GM18517 (cell line): ENCODE measurements around the gene UBE2C.
A peak's percentile ranks its signal among the peaks of the same experiment; 100 is the strongest.
"Not testable (repeated sequence)": the region's sequence is repeated elsewhere in the genome, so short reads cannot be mapped to it uniquely, and the experiment has no call there.

ENCODE experiments used
- ATAC-seq: cut with Tn5 transposase; IDR thresholded peaks from one replicate; pipeline ENCODE4 v1.9.1; 2021; ENCODE audit warnings: mild to moderate bottlenecking, moderate library complexity; ENCODE audit not compliant: unreplicated experiment

UBE2C gene

DNA sequence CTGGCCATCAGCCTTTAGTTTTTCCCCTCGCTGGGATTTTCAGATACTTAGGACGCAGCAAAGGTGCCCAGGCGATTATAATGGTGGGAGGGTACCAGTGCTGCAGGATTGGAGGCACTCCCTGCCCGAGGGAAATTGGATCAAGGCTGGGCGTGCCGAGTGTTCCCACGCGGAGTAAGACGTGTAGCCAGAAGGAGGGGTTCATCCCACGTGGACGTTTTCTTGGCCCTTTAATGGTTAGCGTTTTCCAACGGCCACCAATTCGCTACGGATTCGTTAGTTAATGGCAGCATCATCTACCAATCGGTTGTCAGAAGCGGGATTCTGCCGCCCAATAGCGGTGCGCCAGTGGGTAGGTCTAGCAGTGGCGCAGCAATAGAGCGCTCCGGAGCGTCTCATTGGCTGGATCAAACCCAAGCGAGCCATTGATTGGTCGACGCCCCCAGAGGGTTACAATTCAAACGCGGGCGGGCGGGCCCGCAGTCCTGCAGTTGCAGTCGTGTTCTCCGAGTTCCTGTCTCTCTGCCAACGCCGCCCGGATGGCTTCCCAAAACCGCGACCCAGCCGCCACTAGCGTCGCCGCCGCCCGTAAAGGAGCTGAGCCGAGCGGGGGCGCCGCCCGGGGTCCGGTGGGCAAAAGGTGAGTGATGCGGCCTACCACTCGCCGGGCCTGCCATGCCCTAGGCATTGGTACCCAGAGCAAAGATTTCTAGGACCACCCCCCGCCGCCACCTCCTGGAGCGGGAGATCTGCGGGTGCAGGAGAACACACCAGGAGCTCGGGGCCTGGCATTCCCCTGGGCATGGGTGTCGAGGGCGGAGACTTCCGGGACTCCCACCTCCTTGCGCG, at the start of gene UBE2C:
Gene UBE2C, plus strand, starts transcription at position 488 of the 849 bp plus-strand sequence. Its CDS starts 52 bp downstream, at position 540.
- peak; percentile 94 for ATAC-seq

DNA sequence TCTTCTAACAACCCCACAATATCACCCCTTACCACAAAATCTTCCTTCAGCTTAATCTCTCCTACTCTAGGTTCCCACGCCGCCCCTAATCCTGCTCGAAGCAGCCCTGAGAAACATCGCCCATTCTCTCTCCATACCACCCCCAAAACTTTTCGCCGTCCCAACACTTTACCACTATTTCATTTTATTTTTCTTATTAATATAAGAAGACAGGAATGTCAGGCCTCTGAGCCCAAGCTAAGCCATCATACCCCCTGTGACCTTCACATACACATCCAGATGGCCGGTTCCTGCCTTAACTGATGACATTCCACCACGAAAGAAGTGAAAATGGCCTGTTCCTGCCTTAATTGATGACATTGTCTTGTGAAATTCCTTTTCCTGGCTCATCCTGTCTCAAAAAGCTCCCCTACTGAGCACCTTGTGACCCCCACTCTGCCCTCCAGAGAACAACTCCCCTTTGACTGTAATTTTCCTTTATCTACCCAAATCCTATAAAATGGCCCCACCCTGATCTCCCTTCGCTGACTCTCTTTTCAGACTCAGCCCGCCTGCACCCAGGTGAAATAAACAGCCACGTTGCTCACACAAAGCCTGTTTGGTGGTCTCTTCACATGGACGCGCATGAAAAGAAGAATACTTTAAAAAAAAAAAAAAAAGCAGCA, 47.7 kb upstream of the UBE2C start:
- not testable (repeated sequence) for ATAC-seq

DNA sequence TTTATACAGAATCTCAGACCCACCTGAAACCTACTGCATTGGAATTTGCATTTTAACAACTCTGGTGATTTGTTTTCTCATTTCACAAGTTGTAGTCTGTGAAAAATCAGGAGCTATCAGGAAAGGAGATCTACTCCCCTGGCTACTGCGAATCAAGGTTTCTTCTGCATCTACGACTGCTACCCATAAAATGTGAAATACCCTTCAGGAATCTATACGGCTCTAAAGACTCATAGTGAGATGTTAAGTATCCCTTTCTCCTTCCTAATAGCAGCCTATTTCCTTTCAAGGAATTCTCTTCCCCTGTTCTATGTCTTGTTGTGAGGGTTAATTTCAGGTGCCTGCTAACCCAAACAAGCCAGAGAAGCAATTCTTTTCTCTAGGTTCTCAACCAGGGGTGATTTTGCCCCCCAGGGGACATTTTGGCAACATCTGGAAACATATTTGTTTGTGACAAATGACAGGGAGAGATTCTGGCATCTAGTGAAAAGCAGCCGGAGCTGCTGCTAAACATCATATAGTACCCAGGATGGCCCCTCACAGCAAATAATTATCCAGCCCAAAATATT, 47.1 kb upstream of the UBE2C start:
- ATAC-seq: no peak

DNA sequence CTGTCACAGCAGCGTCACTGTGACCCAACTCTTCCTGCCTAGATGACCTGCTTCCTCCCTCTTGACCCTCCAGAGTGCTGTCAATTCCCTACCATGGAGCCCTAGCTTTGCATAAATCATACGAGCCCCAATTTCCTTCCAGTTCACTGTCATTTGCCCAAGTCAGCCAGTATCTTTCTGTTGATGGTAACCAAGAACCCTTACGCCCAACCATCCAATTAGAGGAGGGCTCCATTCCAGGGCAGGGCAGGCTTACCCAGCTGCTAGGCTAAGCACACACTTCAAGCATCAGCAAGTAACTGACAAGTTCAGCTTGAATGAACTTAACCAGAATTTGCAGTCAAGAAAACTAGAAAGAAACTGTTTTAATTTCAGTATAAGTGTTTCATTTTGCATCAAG, 46.5 kb upstream of the UBE2C start:
- ATAC-seq: no peak

DNA sequence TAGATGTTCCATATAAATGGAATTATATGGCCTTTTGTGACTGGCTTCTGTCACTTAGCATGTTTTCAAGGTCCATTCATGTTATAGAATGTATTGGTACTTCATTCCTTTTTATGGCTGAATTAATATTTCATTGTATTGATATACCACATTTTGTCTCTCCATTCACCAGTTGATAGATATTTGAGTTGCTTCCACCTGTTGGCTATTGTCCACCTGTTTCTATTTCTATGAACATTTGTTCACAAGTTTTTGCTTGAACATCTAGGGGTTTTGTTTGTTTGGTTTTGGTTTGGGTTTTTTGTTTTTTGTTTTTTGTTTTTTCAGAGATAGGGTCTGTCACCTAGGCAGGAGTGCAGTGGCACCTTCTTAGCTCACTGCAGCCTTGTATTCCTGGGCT, 44.0 kb upstream of the UBE2C start:
- no peak for ATAC-seq

DNA sequence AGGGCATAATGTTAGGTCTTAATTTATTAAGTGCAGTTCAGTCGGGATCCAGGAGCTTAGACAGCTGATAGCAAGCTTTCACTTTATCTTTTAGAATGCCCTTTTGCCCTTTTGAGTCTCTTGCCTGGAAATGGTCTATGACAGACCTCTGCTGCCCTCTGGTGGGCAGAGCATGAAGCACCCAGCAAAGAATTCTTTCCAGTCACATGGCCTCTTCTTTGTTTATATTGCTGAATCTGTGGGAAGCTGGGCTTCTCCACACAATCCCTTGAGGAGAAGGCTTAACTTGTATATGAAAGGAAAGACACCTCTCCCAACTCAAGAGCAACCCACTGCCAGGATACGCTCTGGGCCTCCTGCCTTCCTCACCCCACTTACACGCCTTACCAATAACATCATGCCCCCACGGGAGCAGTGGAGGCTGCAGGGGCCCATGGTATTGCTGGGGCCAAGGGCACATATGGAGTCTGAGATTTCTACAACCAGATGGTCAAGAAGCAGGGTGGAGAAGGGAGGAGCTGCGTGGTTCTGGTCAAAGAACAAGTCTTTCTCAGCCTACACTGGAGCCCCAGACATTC, 41.2 kb upstream of the UBE2C start:
- ATAC-seq: no peak

DNA sequence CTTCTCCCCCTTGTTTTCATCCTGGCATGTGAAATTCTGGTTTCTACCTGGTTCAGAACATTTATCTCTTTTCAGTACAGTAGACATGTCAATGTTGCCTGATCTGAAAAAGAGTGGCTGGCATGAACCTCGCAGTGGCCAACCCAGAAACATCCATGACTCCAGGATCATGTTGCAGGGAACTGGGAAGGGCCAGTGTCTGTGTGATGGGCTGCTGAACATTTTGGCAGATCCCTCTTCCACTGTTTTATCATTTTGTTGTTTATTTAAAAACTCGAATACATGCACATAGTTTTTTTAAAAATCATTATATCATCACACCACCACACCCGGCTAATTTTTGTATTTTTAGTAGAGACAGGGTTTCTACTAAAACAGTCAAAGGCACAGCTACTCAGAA, 39.8 kb upstream of the UBE2C start:
- ATAC-seq: no peak

DNA sequence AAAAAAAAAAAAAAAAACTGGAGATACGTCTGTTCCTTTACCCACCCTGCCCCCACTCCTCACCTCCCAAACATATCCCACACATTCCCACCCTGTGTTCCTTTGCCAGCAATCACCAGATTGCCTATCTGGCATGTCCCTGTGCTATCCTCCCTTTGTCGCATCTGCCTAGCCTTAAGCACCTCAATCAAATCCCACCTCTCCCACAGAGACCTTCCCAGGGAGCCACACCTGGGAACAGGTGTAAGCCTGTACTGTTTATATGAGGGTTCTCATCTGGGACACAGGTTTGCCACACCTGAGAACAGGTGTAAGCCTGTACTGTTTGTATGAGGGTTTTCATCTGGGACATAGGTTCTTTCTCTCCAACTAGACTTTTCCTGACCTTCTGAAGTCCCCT, 37.5 kb upstream of the UBE2C start:
- ATAC-seq: no peak

DNA sequence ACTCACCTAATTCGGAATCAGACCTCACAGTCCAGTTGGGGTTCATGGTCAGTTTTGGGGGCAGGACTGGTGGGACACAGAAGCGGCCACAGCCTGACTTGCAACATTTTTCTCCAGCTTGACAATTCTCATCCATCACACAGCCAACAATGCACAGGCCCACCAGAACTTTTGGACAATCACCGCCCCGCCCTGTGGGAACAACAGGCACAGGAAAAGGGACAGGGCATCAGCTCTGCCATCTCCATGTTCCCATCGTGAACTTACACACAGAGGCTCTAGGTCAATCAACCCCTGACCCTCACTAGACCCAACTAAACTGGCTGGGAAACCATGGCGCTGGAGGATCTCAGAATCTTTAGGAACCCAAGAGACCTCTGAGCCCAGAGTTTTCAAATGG, 37.0 kb upstream of the UBE2C start:
- no peak for ATAC-seq

DNA sequence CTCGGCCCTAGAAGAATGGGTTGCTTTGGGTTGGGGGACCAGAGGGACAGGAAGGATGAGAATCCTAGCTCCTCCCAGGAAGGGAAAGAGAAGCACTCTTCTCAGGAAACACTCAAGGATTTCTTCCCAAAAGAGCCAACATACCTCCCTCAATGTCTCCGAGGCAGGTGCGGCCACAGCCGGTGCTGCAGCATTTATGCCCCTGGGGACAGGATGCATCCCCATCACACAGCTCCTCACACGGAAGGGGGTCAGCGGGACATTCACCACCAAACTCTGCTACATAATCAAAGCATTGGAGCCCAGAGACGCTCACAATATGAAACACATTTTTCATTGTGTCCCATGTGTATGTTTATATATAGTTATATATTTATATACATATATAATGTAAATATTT, 35.5 kb upstream of the UBE2C start:
- no peak for ATAC-seq

DNA sequence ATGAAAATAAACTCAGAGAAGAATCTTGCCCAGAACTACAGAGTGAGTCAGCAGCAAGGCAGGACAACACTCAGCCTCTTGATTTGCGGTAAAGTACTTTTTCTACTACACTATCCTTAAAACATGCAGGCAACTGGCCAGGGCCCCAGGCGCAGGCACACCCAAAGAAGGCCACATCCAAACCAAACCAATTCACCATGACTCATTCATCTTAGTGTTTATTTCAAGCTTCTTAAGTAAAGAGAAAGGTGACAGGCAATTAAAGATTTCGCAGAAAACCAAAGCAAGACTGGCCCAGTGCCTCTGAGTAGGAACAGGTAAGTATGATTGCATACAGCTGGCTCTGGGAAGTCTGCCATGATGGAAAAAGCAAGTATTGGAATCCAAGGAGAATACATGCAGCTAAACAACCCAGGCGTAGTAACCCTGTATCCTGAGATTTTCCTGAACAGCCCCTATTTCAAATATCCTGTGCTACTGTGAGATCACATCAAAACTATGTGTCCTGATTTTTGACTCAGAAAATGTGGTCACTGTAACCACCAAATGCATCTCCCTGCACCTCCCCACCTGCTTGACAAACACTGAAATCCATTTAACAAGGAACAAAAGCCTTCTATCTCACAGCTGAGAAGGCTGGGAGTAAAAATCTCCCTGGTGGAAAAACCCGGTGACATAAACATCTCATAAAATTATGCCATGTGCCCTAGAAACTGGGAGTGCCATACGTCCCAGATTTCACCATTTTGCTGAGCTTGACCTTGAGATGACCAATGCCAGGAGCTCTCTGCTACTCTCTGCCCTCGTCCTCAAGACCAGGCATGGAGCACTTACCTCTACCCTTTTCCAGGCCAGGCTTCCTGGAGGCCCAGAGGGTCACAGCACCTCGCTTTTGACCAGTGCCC, 33.2 kb upstream of the UBE2C start:
- no peak for ATAC-seq

DNA sequence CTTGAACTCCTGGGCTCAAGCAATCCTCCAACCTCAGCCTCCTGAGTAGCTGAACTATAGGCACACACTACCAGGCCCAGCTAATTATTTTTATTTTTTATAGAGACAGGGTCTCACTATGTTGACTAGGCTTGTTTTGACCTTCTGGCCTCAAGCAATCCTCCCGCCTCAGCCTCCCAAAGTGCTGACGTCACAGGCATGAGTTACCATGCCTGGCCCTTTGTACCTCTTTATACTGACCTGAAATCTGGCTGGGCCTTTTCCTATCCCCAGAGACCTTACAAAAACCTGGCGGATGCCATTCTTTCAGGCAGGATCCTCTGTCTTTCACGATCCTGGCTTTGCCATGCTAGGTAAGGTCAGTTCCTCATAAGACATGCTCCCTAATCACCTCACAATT, 32.3 kb upstream of the UBE2C start:
- ATAC-seq: no peak

DNA sequence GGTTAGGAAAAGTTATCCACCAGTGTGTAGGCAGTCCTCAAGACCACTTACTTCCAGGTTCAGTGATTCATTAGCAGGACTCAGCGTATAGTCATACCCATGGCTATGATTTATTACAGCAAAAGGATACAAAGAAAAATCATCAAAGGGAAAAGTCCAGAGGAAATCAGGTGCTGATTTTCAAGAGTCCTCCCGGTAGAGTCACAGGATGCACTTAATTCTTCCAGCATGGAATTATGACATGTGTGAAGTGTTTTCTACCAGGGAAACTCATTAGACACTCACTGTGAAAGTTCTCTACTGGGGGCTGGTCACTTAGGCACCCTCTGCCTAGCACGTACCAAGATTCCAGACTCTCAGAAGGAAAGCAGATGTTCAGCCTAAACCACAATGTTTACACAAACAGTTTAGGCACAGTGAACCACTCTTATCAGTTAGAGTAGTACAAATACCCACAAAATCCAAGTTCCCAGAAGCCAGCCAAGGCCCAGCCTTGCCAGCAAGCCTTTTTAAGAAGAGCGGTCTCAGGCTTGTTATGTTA, 31.0 kb upstream of the UBE2C start:
- no peak for ATAC-seq

DNA sequence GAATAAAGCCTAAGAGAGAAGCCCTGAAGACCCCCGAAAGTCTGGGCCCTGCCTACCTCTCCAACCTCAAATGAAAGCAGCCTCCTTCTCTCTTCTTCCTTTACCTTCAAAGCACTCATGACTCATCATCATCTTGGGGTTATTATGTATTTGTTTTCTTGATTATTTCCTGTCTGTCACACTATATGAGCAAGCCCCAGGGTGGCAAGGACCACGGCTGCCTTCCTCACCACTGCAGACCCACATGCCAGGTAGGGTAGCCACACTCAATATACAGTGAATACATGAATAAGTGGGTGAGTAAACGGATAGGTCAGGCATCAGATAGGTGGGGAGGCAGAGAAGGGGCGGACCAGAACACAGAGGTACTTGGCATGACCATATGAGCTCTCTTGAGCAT, 29.6 kb upstream of the UBE2C start:
- no peak for ATAC-seq

DNA sequence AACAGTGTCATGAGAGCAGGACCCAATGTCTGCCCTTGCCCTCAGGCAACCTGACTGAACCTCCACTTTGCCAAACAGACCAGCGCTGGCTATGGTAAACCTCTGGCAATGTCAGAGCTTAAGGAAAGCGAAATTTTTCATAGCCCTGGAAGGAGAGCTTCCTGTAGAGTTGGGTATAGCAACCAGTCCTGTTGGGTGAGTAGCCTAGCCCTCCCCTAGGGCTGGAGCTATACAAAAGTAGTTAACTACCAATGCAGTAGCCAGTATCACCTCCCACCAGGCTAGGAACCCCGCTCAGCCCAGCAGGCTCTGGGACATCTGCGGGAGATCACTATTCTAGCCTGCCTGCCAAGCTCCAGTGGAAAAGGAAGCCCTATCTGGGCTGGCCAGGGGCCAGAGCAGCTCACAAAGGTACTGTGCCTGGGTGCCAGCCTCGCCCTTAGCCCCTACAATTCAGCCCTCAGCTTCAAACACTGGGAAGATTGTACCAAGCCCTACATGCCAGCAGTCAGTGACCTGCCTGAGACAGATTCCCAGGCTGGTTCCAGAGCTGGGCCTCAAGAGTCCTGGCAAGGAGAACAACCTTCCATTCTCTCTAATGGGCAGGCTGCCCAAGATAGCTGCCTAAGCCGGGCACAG, 28.7 kb upstream of the UBE2C start:
- no peak for ATAC-seq

DNA sequence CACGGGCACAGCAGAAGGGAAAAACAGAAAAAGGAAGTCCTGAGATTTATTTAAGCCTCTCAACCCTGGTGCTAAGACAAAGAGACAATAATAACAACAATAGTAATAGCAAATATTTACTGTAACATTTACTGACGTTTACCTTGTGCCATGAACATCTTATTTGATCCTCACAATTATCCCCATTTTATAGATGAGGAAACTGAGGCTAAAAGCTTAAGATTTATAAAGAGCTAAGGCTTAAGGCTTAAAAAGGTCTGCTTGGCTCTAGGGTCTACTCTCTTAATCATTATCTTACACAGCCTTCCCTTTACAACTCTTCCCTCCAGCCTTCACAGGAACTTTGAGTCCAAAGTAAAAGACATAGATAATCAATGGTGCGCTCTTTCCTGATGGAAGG, 24.1 kb upstream of the UBE2C start:
- no peak for ATAC-seq

DNA sequence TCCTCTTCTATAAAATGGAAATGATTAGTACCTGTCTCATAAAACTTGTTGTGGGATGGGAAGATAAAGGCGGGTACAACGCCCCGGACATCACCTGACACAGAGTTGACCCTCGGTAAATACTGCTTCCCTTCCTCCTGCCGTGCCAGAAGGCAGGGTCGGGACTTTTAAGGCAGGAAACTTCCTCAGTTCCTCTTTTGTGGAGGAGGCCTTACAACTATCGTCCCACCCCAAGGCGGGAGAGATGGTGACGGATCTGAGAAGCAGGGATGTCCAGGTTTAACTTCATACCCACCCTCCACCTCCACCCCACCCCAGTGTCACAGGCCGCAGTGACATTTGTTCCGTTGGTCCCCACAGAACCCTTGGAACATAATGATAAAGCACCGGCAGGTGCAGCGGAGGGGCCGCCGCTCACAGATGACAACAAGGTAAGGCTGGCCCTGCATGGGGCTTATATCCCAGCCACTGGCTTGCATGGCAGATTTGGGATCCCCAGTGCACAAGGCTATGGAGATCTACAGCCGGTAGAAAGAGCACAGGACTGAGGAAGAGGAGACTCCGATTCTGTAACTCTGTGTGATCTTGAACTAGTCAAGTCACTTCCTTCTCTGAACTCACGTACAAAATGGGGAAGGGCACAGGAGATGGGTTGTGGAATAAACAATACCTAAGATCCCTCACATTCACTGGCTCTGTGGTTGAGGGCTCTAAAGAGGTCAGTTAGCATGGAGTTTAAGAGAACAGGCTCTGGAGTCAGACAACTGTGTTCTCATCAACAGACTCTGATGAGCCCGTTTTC, 19.9 kb upstream of the UBE2C start:
- ATAC-seq: no peak

DNA sequence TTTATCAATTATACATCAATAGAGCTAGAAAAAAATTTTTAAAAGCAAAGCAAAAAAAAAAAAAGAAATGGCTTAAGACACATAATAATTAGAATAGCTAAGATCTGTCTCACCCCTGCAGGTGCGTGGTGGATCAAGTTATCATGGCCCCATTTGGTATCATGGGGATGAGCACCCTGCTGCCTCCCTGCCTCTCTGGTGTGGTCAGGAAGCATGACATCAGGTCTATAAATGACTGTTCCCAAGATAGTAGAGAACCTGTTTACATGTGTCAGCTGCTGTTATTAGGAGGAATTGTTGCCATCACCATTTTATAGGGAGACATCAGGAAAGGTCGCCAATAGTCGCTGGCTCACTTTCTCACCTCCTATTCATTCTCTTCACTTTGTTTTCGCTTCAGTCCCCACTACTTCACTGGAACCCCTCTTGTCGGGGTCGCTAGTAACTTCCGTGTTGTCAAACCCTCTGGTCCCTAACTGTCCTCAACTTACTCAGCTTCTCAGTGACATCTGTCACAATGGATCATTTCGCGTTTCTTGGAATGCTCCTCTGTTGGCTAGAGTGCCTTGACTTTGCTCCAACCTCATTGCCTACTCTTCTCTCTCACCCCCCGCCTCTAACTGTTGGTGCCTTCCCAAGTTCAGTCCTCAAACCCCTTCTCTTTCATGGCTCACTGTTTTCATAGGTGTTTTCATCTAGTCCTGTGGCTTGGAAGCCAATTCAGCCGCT, 15.9 kb upstream of the UBE2C start:
- ATAC-seq: no peak
